ENCODE results near the gene HAGHL. TPM values are rescaled to one million over a fixed set of nuclear protein-coding genes. Genes with fewer than 3 reads are reported as not detected.

The HAGHL gene, protein sequence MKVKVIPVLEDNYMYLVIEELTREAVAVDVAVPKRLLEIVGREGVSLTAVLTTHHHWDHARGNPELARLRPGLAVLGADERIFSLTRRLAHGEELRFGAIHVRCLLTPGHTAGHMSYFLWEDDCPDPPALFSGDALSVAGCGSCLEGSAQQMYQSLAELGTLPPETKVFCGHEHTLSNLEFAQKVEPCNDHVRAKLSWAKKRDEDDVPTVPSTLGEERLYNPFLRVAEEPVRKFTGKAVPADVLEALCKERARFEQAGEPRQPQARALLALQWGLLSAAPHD
- 5.9 and 6.8 TPM in 2 replicates for total RNA-seq
- 6.3 and 8.5 TPM in 2 replicates for polyA plus RNA-seq
- polyA plus RNA-seq (2011; cell fraction: cytosol; rRNA removed): 1.4 and 3.2 TPM in 2 replicates
- 13.2 and 15.2 TPM in 2 replicates for polyA plus RNA-seq (2011; cell fraction: nucleus; rRNA removed)
- 5.6 and 13.6 TPM in 2 replicates for polyA plus RNA-seq (2012)
- 2.6 and 3.6 TPM in 2 replicates for polyA minus RNA-seq
- 16.5 TPM for polyA minus RNA-seq (2011; cell fraction: cytosol; rRNA and poly(A)+ RNA removed)
- polyA minus RNA-seq (2011; cell fraction: nucleus; rRNA and poly(A)+ RNA removed): 1.8 and 1.9 TPM in 2 replicates
- Bru-seq, nascent RNA: not detected
- percentile 42 among the genes with signal in this experiment for BruChase-seq, experiment 1, labeled RNA remaining after a 6-hour chase
- BruChase-seq, experiment 2, labeled RNA remaining after a 2-hour chase: percentile 33 among the genes with signal in this experiment
- long read RNA-seq, partial matches to known transcripts: 2 of 17 reads
- long read RNA-seq, other reads (novel, unspliced or antisense): 14 of 17 reads

DNA sequence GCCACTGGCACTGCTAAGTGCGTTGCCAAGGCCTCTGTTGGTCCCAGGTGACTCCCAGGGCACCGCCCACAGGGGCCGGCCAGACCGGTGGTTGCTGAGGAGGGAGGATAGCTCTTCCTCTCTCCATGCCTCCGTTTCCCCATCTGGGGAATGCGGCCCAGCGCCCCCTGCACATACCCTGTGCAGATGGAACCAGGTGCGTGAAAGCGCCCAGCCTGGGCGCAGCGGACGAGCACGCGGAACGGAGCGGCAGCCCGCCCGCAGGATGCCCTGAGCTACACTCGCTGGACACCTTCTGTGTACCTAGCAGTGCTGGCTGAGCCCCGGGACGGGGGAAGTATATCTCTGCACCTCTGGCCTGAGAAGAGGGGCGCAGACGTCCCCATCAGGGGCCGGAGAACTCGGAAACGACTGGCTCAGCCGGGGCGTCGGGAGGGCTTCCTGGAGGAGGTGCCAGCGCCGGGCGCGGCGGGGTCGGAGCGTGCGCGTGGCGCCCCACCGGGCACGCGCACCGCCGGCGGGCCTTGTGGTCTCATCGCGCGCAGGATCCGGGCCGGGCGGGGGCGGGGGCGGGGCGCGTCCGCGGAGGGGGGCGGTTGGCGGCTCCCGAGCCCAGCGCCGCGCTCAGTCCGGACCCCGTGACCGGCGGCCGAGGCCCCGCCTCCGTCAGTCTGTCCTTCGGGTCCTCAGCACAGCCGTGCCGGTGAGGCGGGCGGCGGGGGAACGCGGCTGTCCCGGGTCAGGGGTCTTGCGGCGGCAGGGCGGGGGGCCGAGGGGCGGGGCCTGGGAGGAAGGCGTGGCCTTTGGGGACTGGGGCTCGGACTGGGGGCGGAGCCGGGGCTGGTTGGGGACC lies at the start of gene HAGHL, which contains the start of gene CCDC78:
HAGHL (plus strand) TSS at position 669 of the 853 bp plus-strand sequence. CDS start 404 bp downstream, outside the sequence.
CCDC78 (minus strand) TSS at position 6 of the 853 bp plus-strand sequence. CDS start 76 bp downstream, outside the sequence.
- intact Hi-C loops (cut with micrococcal nuclease): no loop called here
- Histone ChIP-seq H2AFZ (ENCODE audit: low read depth, low read length) (peak within 1 kb of the TSS; percentile 61), H3K36me3 (ENCODE audit: control insufficient read depth in 2 of 2, extremely low read depth in 1 of 2, insufficient read depth in 2 of 2, low read length in 2 of 2) (no peaks in the 10 kb centered on the region), H3K27ac (ENCODE audit: insufficient read depth, low read depth, low read length) (no peak within 1 kb of the TSS), H3K9ac (replicated peaks; ENCODE audit: extremely low read depth, insufficient read depth, low read length) (peak within 1 kb of the TSS; percentile 14), H3K27me3 (ENCODE audit: control insufficient read depth in 2 of 2, insufficient read depth in 2 of 2, low read length in 2 of 2) (no peaks in the 10 kb centered on the region), H4K20me1 (replicated peaks; ENCODE audit: control insufficient read depth, extremely low read depth, insufficient read depth, low read length) (no peaks in the 10 kb centered on the region), H3K9me1 (replicated peaks; ENCODE audit: control insufficient read depth, extremely low read depth, insufficient read depth, low read length) (no peaks in the 10 kb centered on the region), H3K9me3 (replicated peaks; ENCODE audit: control insufficient read depth, insufficient read depth, low read length) (no peaks in the 10 kb centered on the region), H3K4me3 (replicated peaks in 1 of 3; ENCODE audit: insufficient read depth in 1 of 3, low read depth in 1 of 3, low read length in 3 of 3) (peak within 1 kb of the TSS; percentile 17 to 61 (median 44)), H3K79me2 (ENCODE audit: control insufficient read depth, insufficient read depth, low read length) (no peaks in the 10 kb centered on the region), H3K4me2 (ENCODE audit: insufficient read depth, low read length) (peak within 1 kb of the TSS; percentile 69), H3K4me1 (ENCODE audit: control insufficient read depth, extremely low read depth, insufficient read depth, low read length) (peaks cover 17% of the 10 kb centered on the region)
- TF ChIP-seq, protein P1, sequence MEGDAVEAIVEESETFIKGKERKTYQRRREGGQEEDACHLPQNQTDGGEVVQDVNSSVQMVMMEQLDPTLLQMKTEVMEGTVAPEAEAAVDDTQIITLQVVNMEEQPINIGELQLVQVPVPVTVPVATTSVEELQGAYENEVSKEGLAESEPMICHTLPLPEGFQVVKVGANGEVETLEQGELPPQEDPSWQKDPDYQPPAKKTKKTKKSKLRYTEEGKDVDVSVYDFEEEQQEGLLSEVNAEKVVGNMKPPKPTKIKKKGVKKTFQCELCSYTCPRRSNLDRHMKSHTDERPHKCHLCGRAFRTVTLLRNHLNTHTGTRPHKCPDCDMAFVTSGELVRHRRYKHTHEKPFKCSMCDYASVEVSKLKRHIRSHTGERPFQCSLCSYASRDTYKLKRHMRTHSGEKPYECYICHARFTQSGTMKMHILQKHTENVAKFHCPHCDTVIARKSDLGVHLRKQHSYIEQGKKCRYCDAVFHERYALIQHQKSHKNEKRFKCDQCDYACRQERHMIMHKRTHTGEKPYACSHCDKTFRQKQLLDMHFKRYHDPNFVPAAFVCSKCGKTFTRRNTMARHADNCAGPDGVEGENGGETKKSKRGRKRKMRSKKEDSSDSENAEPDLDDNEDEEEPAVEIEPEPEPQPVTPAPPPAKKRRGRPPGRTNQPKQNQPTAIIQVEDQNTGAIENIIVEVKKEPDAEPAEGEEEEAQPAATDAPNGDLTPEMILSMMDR (IDR thresholded peaks at IDR 0.05; ENCODE audit: extremely low read depth in 1 of 2, insufficient read depth in 1 of 2, low read depth in 1 of 2, low read length in 2 of 2): no peak
- TF ChIP-seq POLR2AphosphoS5 (IDR thresholded peaks at IDR 0.05; ENCODE audit: insufficient read depth, low read depth, low read length) (peak; percentile 22), FOS (IDR thresholded peaks at IDR 0.05; ENCODE audit: borderline replicate concordance, insufficient read depth, low read length) (no peak), POLR2A (IDR thresholded peaks at IDR 0.05; ENCODE audit: low read depth, low read length) (no peak), EZH2 (IDR thresholded peaks at IDR 0.05; ENCODE audit: borderline replicate concordance, low read depth, low read length, severe bottlenecking) (peak; percentile 11), JUN (IDR thresholded peaks at IDR 0.05; ENCODE audit: borderline replicate concordance, insufficient read depth, insufficient read length, low read depth) (no peak)
- TF ChIP-seq, protein P2, sequence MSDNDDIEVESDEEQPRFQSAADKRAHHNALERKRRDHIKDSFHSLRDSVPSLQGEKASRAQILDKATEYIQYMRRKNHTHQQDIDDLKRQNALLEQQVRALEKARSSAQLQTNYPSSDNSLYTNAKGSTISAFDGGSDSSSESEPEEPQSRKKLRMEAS (IDR thresholded peaks at IDR 0.05; ENCODE audit: insufficient read depth, insufficient read length): no peak
- no TSS peak for BruUV-seq (replicated peaks)
- CTCF ChIA-PET: interaction anchor here (1.4 to 5.7 kb wide), 3 partner anchors 11 to 14 kb away, joined by 3 to 34 read pairs (median 6); partner anchors contain the start of gene METRN
- POLR2A ChIA-PET: no interaction called here
- peak; percentile 24 for DNase-seq (ENCODE audit: low read depth, low spot score)
- no peak for FAIRE-seq
- dilution Hi-C loops (cut with MboI; ENCODE audit: extremely low pct_ligation_motif_present, low sequenced_read_pairs): no loop called here
